Parathyroid adenoma (tissue), 2 donors: Measurements from ENCODE around the gene SELENOV.

Source experiments
- H2AFZ ChIP-seq: fragments of 300-600 bp; sonication (generic); one replicate; pipeline ENCODE4 v1.7.0; 2017; ENCODE audit warnings: antibody characterized with exemption, mild to moderate bottlenecking
- H3K27ac ChIP-seq: fragments of 300-600 bp; sonication (generic); one replicate; pipeline ENCODE4 v1.7.0; 2017
- H3K27me3 ChIP-seq: fragments of 300-600 bp; sonication (generic); one replicate; pipeline ENCODE4 v1.7.0; 2017; ENCODE audit warnings: low read length; ENCODE audit not compliant: control insufficient read depth, insufficient read depth
- H3K36me3 ChIP-seq: fragments of 300-600 bp; sonication (generic); one replicate; pipeline ENCODE4 v1.7.0; 2017; ENCODE audit warnings: low read length; ENCODE audit not compliant: control insufficient read depth, insufficient read depth
- H3K4me1 ChIP-seq: fragments of 300-600 bp; sonication (generic); one replicate; pipeline ENCODE4 v1.7.0; 2017; ENCODE audit warnings: control low read depth
- H3K4me2 ChIP-seq: fragments of 300-600 bp; sonication (generic); one replicate; pipeline ENCODE4 v1.7.0; 2017; ENCODE audit warnings: low read length
- H3K4me3 ChIP-seq: fragments of 300-600 bp; sonication (generic); one replicate; pipeline ENCODE4 v1.7.0; 2017; ENCODE audit warnings: low read depth, low read length
- H3K79me2 ChIP-seq: fragments of 300-600 bp; sonication (generic); one replicate; pipeline ENCODE4 v1.7.0; 2017; ENCODE audit warnings: control low read depth
- H3K9ac ChIP-seq: fragments of 300-600 bp; sonication (generic); one replicate; pipeline ENCODE4 v1.7.0; 2017; ENCODE audit warnings: mild to moderate bottlenecking
- H3K9me3 ChIP-seq: fragments of 300-600 bp; sonication (generic); one replicate; pipeline ENCODE4 v1.7.0; 2017; ENCODE audit warnings: low read length; ENCODE audit not compliant: control insufficient read depth
- TF ChIP-seq, protein P1 (sequence below): fragments of 300-600 bp; sonication (generic); IDR thresholded peaks from one replicate; pipeline ENCODE4 v1.7.0; 2017; ENCODE audit warnings: antibody characterized with exemption, mild to moderate bottlenecking
- donor health status: primary hyperparathyroidism.

The SELENOV gene

DNA sequence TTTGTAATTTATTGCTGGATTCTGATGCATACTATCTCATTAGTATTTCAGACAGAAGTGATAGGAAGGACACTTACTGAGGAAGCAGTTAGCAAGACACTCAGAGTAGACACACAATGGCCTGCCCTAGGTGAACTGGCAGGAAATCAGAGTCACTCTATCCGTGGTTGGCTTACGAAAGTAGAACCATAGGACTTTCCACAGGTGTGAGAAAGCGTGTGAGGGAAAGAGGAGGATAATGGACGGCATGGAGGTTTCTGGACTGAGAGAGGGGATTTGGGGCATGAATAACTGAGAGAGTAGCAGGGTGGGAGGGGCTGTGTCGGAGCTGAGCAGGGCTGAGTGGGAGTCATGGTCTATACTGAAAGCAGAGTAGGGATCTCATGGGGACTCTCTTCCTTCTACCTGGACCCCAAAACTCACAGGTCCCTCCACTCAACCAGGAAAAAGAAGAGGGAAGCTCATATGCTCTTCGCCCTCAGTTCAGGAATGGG lies 43.7 kb downstream of the SELENOV start:
- Histone ChIP-seq H3K36me3 (no peaks in the 10 kb centered on the region), H3K9me3 (no peaks in the 10 kb centered on the region), H3K4me3 (peak overlapping the region; percentile 21), H3K9ac (no peak overlapping the region), H3K27ac (peak overlapping the region; percentile 48), H3K79me2 (no peaks in the 10 kb centered on the region), H3K27me3 (no peaks in the 10 kb centered on the region), H2AFZ (peak overlapping the region; percentile 89), H3K4me1 (peaks cover 13% of the 10 kb centered on the region), H3K4me2 (peak overlapping the region; percentile 12)
- TF ChIP-seq, protein P1, sequence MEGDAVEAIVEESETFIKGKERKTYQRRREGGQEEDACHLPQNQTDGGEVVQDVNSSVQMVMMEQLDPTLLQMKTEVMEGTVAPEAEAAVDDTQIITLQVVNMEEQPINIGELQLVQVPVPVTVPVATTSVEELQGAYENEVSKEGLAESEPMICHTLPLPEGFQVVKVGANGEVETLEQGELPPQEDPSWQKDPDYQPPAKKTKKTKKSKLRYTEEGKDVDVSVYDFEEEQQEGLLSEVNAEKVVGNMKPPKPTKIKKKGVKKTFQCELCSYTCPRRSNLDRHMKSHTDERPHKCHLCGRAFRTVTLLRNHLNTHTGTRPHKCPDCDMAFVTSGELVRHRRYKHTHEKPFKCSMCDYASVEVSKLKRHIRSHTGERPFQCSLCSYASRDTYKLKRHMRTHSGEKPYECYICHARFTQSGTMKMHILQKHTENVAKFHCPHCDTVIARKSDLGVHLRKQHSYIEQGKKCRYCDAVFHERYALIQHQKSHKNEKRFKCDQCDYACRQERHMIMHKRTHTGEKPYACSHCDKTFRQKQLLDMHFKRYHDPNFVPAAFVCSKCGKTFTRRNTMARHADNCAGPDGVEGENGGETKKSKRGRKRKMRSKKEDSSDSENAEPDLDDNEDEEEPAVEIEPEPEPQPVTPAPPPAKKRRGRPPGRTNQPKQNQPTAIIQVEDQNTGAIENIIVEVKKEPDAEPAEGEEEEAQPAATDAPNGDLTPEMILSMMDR = no peak

DNA sequence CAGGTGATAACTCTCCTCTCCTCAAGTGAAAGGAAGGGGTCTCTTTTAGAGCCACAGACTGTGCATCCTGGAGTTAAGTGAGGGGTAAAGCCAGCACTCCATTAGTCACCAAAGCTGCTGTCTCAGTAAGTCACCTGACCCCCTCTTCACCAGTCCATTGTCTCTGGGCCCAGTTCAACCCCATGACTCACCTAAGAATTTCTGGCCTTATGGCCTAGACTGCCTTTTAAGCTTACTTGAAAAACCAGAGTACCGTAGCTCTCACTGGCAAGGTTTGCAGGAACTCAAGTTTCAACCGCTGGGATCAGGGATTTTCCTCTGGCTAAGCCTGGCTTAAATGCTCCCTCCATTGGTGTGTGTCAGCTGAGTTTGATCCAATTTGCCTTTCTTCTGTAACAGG lies 48.5 kb downstream of the SELENOV start:
- Histone ChIP-seq H3K79me2 (no peaks in the 10 kb centered on the region), H3K27me3 (no peaks in the 10 kb centered on the region), H3K36me3 (no peaks in the 10 kb centered on the region), H3K9ac (no peak overlapping the region), H2AFZ (no peak overlapping the region), H3K27ac (no peak overlapping the region), H3K4me2 (no peak overlapping the region), H3K9me3 (no peaks in the 10 kb centered on the region), H3K4me1 (peaks cover 6% of the 10 kb centered on the region), H3K4me3 (no peak overlapping the region)
- TF ChIP-seq, protein P1 = no peak

DNA sequence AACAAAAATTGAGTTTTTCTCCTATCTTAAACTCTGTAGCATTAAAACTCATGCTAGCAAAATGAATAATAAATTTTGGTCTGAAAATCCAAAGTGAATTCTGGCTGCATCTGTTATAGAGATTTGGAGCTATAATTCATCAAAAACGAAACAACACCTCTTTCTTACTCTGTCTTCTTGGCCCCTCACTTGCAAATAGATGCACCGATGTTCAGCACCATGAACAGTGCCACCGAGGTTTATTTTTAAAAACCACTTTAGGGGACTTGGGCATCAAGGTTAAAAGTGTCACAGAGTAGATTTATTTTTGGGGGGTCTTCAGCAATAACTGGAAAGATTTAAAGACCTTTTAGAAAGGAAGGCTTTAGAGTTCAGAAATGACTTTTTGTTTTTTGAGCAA lies 51.1 kb downstream of the SELENOV start:
- Histone ChIP-seq H3K9me3 (no peaks in the 10 kb centered on the region), H3K27me3 (no peaks in the 10 kb centered on the region), H3K36me3 (no peaks in the 10 kb centered on the region), H2AFZ (no peak overlapping the region), H3K4me1 (no peaks in the 10 kb centered on the region), H3K27ac (no peak overlapping the region), H3K4me3 (no peak overlapping the region), H3K9ac (no peak overlapping the region), H3K79me2 (no peaks in the 10 kb centered on the region), H3K4me2 (no peak overlapping the region)
- TF ChIP-seq, protein P1 = no peak

DNA sequence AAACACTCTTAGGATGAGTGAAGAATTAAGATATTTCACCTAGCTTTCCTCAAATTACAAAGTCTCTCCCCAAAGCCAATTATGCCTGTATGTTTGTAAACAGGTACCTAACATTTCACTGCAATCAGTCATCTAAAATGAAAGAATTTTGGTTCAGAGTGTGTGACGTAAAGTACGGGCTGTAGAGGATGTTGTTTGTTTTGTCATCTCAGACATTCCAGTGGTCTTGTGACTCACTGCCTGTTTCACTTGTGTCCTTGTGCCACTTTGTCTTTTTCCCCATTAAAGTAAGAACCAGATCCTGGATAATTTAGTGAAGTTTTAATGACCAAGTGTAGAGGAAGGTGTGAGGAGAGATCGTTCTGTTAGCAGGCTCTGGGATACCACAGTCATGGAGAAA lies 53.7 kb downstream of the SELENOV start:
- H3K27me3 ChIP-seq = no peaks in the 10 kb centered on the region
- H3K36me3 ChIP-seq = no peaks in the 10 kb centered on the region
- no peak overlapping the region for H3K4me3 ChIP-seq
- no peaks in the 10 kb centered on the region for H3K79me2 ChIP-seq
- H2AFZ ChIP-seq = no peak overlapping the region
- H3K4me2 ChIP-seq = no peak overlapping the region
- H3K27ac ChIP-seq = no peak overlapping the region
- H3K9me3 ChIP-seq = no peaks in the 10 kb centered on the region
- H3K9ac ChIP-seq = no peak overlapping the region
- H3K4me1 ChIP-seq = no peaks in the 10 kb centered on the region
- TF ChIP-seq, protein P1 = no peak
